Right kidney (tissue), 1 donor: ENCODE measurements around the gene PITPNC1.
"Not testable (repeated sequence)": the region's sequence is repeated elsewhere in the genome, so short reads cannot be mapped to it uniquely, and the experiment has no call there.

ENCODE experiments used
- DNase-seq: peaks from one replicate; pipeline ENCODE4 v3.0.0-alpha.2; 2016

PITPNC1 gene

DNA sequence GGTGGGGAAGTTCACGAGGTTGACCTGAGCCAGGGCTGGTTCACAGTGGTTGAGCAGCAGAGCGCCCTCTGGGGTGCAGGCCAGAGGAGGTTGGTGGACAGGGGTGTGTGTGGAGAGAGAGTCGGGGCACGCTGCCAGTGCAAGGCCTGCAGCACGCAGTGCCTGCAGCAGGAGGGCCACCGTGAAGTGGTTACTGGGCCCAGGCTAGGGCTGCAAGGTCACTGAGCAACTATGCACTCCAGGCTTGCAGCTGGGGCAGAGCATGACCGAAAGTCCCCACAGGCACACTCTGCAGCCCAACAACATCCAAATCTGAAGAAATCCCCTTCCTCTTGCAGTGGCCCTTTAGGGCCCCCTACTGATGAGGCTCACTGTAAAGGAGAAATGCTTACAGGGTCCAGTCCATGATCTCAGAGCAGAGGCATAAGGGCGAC, 251.5 kb downstream of the PITPNC1 start:
- DNase-seq, result no peak

- DNase-seq, result no peak
These were observed 252.9 kb downstream of the PITPNC1 start for GRCh38 chr17:67629971-67630320.

GRCh38 chr17:67630836-67631235, 253.8 kb downstream of the PITPNC1 start:
- DNase-seq, result not testable (repeated sequence)

DNA sequence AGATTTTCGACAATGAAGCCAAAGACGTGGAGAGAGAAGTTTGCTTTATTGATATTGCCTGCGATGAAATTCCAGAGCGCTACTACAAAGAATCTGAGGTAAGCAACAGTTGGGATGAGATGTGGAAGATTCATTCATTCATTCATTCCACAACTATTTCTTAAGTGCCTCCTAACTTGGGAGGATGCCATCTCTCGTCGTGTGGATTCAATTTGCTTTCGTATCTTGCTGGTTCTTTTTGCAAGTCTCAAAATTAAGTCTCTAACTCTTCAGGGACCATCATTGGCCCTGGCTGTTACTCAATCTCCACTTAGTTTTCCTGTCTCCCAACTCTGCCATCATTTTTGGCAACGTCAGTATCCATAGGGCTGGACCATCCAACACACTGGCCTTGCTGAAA, 255.1 kb downstream of the PITPNC1 start:
- DNase-seq, result no peak

DNA sequence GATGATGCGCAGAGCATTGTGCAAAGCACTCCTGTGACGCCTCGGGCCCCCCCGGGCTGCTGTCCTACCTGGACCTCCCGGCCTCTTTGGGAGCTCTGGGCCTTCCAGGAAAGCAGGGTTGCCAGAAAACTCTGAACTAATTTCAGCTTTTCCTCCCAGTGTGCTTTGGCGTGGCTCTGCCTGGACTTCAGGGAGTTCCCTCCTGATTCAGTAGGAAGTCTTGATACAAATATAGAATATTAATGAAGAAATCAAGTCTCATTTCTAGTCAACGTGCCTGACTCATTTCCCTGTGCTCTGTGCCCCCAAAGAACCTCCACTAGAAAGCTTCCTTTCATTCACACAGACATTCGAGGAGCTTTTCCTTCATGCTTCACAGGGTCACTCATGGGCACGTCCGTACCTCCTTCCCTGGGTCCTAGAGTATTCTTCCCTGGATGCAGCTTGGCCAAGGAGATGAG, 256.7 kb downstream of the PITPNC1 start:
- no peak for DNase-seq

DNA sequence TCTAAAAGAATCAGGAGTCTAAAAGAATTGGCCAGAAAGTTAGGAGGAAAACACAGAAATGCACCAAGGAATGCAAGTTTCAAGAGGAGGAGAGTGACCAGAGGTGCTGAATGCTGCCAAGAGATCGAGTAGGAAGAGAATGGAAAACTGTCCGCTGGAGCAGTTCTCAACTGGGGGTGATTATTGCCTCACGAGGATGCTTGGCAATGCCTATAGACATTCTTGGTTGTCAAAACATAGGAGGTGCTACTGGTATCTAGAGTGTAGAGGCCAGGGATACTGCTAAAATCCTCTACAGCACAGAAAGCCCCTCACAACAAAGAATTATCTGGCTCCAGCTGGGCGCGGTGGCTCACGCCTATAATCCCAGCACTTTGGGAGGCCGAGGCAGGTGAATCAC, 258.6 kb downstream of the PITPNC1 start:
- DNase-seq, result no peak

DNA sequence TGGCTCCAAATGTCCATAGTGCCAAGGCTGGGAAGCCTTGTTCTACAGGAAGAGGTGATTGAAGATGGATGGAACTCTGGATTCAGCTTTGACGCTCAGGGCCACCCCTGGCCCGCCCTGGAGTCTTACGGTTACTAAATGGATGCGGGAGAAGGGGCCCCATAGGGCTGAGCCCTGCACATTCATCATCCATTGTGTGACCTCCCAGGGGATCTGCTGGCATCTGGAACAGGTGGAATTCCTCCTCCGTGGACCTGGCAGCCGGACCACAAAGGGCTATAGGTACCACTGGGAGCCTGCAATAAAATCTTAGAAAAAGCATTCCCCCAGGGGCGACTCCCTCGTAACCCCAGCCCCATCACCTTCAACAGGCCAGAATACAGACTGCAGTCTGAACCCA, 259.2 kb downstream of the PITPNC1 start:
- no peak for DNase-seq

DNA sequence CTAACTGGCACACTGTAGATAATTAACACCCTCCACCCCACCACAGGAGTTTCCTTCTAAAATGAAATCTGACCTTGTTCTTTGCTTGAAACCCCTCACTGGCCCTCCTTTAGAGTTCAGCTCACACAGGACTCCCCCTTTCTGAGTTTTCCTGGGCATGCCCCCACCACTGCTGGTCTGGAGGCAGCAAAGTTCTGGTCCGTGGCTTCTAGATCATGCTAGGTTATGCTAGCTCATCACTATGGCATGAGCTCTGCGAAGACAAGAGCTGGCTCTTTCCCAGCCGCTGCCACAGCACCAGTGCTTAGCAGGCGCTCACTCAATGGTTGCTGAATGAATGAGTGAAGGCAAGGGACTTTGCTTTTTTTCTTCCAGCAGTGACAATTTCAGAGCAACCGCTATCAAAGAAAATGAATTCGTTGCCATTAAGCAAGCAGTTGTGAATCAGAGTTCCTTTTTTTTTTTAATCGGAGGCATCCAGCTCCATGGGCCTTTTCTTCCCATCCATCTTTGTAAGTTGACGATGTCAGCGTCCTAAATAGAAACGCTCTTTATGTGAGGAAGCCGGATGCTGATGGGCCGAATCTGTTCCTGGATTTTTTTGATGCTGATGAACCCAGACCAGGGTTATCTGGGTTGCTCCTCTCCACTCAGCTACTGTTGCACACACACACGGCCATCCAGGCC, 259.9 kb downstream of the PITPNC1 start:
- DNase-seq, result no peak

DNA sequence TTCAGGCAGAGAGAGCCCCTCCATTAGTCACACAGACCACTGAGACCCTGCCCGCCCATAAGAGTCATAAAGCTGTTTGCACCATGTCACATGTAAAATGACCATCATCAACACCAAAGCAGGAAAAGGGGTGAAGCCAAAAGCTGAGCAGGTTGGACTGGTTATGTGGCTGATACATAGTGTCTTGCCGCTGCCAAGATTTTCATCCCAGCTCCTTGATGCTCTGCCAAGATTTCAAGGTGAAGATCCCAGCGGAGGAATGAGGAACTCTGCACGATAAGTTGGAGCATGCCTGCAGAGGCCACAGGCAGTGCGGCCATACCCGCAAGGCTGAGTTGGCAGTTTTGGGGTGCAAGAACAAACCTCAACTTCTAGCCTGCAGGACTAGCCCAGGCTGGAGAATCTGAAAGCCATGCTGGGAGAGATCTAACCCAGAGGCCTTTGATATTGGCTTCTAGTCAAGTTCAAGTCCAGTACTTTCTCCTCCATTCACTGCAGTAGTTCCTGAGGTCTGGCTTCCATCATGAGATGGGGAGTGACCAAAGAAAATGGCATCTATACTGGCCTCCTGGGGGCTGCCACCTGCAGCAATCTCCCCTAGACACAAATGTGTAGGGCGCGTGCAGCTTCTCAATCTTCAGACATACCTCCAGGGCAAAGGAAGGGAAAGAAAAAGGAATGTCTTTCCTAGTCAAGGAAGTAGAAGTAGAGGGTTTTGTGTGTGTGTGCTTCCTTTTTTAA, 261.0 kb downstream of the PITPNC1 start:
- DNase-seq, result no peak

- no peak for DNase-seq
These were observed 261.8 kb downstream of the PITPNC1 start for GRCh38 chr17:67638871-67639270.

GRCh38 chr17:67639555-67639954, 262.5 kb downstream of the PITPNC1 start:
- DNase-seq, result no peak

- no peak for DNase-seq
These were observed 262.9 kb downstream of the PITPNC1 start for GRCh38 chr17:67639979-67640378.

GRCh38 chr17:67642488-67642887, 265.4 kb downstream of the PITPNC1 start:
- no peak for DNase-seq

DNA sequence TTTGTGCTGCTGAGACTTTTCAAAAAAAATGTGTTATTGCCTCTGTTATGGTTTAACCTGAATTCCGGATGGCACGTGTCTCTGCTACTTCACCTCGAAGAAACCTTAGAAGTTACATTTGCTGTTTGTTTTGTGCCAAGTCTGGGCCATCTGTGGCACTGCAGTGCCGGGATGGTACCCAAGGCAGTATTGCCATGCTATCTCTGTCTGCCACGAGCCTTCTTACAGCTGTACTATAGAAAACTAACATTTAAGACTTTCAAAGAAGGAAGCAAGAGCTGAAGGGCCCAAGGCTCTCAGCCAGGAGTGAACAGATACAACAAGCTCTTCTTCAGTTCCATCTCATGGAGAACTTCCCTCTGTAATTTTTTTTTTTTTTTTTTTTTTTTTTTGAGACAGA, 267.0 kb downstream of the PITPNC1 start:
- DNase-seq, result no peak

GRCh38 chr17:67645195-67645594, 268.1 kb downstream of the PITPNC1 start:
- not testable (repeated sequence) for DNase-seq

DNA sequence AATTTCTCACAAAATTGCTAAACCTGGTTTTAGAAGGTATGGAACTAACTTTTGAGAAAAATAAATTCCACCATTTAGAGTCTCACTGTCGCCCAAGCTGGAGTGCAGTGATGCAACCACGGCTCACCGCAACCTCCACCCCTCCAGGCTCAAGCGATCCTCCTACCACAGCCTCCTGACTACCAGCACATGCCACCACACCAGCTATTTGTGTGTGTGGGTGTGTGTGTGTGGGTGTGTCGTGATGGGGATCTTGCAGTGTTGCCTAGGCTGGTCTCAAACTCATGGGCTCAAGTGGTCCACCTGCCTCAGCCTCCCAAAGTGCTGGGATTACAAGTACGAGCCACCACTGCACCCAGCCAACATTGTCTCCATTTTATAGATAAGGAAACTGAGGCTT, 269.4 kb downstream of the PITPNC1 start:
- DNase-seq, result no peak

DNA sequence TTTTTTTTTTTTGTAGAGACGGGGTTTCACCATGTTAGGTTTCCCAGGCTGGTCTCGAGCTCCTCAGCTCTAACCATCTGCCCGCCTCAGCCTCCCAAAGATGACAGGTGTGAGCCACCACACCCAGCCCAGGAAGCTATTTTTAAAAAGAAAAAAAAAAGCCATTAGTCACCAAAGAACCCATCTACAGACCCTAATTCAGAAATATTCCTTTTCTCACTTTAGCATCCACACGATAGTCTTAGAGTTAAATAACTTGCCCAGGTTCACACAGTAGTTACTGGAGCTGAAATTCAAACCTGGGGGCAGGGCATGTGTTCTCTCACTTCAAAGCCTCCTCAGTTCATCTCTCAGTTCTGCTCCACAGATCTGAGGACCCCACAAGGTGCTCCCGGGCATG, 270.4 kb downstream of the PITPNC1 start:
- no peak for DNase-seq

DNA sequence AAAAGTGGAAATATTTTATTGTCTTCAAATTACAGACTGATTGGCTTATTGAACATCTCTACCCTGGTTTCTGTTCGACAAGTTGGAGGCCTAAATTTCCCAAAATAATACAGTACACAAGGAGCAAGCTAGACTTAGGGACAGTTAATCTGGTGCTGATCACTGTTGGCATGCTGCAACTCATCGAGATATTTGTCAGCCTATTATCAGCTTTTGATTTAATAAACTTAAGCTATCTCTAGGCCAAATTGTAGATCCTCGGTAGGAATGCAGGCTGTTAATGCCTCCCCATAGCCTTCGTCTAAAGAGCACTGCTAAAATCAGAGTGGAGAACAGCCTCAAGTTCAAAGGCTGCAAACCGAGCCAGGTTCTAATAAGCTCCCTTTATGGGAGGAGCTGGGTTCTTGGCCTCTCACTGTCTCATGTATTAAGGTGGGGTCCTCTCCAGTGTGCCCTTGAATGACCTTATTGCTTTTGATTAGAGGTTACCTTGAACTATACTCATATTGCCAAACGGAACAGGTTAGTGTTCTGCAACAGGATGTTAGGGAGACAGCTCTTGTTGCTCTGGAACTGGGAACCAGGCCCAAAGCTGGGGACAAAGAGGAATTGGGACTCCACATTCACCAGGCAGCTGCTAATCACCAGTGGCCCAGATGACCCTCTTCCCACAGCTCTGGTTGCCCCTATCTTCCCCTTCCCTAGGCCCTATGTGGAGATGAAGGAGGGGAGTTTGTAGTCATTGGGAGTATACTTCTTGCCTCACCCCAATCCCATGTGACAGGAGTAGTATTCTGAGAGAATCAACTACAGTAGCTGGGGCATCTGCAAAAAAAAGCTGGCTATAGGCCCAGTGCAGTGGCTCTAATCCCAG, 271.2 kb downstream of the PITPNC1 start:
- no peak for DNase-seq

DNA sequence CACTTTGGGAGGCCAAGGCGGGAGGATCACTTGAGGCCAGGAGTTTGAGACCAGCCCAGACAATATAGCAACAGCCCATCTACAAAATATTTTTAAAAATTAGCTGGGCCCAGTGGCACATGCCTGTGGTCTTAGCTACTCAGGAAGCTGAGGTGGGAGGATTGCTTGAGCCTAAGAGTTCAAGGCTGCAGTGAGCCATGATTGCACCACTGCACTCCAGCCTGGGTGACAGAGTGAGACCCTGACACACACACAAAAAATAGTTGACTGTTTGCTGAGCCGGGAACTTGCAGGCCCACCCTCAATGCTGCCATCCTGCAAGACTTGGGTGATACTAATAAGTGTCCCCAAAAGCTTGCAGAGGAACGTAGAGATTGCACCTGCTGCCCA, 271.8 kb downstream of the PITPNC1 start:
- not testable (repeated sequence) for DNase-seq

- no peak for DNase-seq
These were observed 272.8 kb downstream of the PITPNC1 start for GRCh38 chr17:67649891-67650290.

DNA sequence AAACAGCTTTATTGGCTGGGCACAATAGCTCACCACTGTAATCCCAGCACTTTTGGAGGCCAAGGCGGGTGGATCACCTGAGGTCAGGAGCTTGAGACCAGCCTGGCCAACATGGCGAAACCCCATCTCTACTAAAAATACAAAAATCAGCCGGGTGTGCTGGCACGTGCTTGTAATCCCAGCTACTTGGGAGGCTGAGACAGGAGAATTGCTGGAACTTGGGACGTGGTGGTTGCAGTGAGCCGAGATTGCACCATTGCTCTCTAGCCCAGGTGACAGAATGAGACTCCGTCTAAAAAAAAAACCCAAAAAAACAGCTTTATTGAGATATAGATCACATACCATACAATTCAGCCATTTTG, 274.1 kb downstream of the PITPNC1 start:
- DNase-seq, result not testable (repeated sequence)

- no peak for DNase-seq
These were observed 275.4 kb downstream of the PITPNC1 start for GRCh38 chr17:67652433-67652832.

DNA sequence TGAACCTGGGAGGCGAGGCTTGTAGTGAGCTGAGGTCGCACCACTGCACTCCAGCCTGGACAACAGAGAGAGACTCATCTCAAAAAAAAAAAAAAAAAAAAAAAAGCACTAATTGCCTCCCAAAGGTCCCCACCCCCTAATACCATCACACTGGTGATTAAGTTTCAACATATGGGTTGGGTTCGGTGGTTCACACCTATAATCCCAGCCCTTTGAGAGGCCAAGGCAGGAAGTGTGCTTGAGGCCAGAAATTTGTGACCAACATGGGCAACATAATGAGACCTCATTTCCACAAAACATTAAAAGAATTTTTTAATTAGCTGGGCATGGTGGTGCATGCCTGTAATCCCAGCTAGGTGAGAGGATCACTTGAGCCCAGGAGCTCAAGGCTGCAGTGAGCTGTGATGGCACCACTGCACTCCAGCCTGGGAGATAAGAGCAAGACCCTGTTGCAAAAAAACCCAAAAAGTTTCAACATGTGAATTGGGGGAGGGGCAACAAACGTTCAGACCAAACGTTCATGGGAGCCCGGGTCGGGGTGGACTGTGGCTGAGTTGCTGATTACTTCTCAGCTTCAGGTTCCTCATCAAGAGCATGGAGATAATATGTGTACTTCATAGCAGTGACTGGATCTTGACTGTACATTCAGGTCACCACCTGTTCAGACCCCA, 278.5 kb downstream of the PITPNC1 start:
- DNase-seq, result no peak
